Measurements from ENCODE around the gene NTRK2. TPM values are rescaled to one million over a fixed set of nuclear protein-coding genes. Genes with fewer than 3 reads are reported as not detected.

Gene NTRK2
- total RNA-seq = under 0.01 TPM

DNA sequence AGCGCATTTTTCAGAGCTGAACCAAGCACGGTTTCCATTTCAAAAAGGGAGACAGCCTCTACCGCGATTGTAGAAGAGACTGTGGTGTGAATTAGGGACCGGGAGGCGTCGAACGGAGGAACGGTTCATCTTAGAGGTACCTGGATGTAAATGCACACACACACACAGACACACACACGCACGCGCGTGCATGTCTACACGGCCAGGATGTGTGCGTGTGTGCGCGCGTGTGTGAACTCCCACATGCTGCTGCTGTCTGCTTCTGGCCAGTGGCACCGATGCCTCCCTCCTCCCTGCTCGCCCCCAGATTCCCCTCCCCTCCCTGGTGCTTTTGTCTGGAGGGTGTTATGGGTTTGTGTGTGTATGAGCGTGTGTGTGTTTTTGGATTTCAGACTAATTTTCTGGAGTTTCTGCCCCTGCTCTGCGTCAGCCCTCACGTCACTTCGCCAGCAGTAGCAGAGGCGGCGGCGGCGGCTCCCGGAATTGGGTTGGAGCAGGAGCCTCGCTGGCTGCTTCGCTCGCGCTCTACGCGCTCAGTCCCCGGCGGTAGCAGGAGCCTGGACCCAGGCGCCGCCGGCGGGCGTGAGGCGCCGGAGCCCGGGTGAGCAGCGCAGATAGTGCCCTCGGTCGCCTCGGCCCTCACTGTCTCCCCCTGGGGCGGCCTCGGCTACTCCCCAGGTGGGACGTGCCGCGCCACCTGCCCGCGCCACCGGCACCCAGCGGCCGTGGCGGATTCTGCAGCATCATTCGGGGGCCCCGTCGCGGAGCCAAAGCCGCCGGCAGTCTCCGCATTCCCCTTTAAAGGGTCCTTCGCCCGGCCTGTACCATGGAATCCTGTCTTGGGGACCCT is at the start of gene NTRK2:
Gene NTRK2 (plus strand): TSS at position 442 of the 850 bp plus-strand sequence. CDS start 1,020 bp downstream, outside the sequence.
- peak in 2 of 3 donors; percentile 17 to 27 for DNase-seq (ENCODE audit: low read depth in 2 of 3, low spot score in 2 of 3)

DNA sequence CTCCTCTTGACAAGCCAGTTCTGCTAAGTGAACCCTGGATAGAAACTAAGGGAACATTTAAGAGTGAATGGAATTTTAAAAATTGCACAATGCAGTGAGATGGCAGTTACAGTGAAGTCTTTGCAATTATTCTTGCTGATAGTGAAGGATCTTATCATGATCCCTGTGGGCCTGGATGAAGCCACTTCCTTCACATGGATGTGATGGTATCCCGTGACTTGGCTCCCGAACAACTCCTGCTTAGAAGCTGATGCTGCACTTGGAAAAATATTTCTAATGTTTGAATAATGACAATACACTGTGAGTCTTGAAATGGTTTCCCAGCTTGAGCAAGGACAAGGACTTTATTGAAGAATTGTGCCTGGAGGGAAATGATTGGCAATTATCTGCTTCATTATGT is 49.2 kb upstream of the NTRK2 start:
- DNase-seq (ENCODE audit: low read depth in 2 of 3, low spot score in 2 of 3) = no peak

- no peak for DNase-seq (ENCODE audit: low read depth in 2 of 3, low spot score in 2 of 3)
These were observed 47.7 kb upstream of the NTRK2 start for GRCh38 chr9:84621811-84622210.

- DNase-seq (ENCODE audit: low read depth in 2 of 3, low spot score in 2 of 3) = no peak
These were observed 46.5 kb upstream of the NTRK2 start for GRCh38 chr9:84622981-84623380.

- no peak for DNase-seq (ENCODE audit: low read depth in 2 of 3, low spot score in 2 of 3)
These were observed 33.1 kb upstream of the NTRK2 start for GRCh38 chr9:84636436-84636835.

DNA sequence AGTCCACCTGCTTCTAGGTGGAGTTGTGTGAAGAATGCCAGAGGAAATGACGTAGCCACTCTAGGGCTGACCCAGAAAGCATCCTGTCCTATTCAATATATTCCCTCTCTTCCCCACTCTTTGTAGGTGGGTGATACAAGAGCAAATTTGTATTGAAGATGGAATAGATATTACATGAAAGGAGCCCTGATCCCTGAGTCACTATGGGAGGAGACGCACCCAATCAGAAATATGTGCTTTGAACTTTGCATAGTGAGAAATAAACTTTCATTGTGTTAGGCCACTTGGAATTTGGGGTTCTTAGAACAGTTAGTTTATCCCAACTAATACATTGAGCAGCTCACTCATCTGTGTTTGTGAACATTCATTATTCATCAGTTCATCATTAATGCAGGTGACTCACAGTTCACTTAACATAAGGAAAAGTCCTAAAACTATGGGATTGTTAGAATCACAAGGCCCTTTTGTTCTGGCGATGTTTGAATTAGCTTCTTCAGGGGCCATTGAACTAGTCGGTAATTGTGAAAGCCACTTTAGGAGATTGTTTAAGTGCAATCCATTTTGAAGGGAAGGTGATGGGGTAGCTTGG is 26.9 kb upstream of the NTRK2 start:
- DNase-seq (ENCODE audit: low read depth in 2 of 3, low spot score in 2 of 3) = no peak

DNA sequence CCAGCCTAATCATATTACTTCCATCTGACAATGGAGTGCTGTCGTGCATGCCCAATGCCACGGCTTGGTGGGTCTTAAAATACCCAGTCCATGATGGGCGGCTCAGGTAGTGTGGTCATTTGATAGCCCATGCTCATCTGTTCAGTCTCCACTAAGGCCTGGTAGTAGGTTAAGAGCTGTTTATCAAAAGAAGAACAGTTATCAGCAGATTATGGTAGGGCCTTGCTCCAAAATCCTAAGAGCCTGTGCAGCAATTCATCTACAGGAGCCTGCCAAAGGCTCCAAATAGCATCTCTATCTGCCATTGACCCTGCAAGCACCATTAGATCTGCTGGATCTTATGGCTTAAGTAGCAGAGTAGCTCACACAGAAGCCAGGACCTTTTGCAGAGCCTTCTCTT is 21.8 kb upstream of the NTRK2 start:
- DNase-seq (ENCODE audit: low read depth in 2 of 3, low spot score in 2 of 3) = no peak

- no peak for DNase-seq (ENCODE audit: low read depth in 2 of 3, low spot score in 2 of 3)
These were observed 16.9 kb upstream of the NTRK2 start for GRCh38 chr9:84652496-84653120.

GRCh38 chr9:84655447-84655846 is 14.1 kb upstream of the NTRK2 start:
- no peak for DNase-seq (ENCODE audit: low read depth in 2 of 3, low spot score in 2 of 3)

- no peak for DNase-seq (ENCODE audit: low read depth in 2 of 3, low spot score in 2 of 3)
These were observed 10.2 kb upstream of the NTRK2 start for GRCh38 chr9:84659313-84659712.

- DNase-seq (ENCODE audit: low read depth in 2 of 3, low spot score in 2 of 3) = no peak
These were observed 9.8 kb upstream of the NTRK2 start for GRCh38 chr9:84659773-84660172.

- DNase-seq (ENCODE audit: low read depth in 2 of 3, low spot score in 2 of 3) = peak in 2 of 3 donors; percentile 23 to 26
These were observed 1.8 kb upstream of the NTRK2 start for GRCh38 chr9:84667571-84668195.

GRCh38 chr9:84668196-84669012 is 1.1 kb upstream of the NTRK2 start:
- DNase-seq (ENCODE audit: low read depth in 2 of 3, low spot score in 2 of 3) = peak in 2 of 3 donors; percentile 69 to 74

GRCh38 chr9:84669013-84669287 is 579 bp upstream of the NTRK2 start:
- DNase-seq (ENCODE audit: low read depth in 2 of 3, low spot score in 2 of 3) = no peak

- DNase-seq (ENCODE audit: low read depth in 2 of 3, low spot score in 2 of 3) = peak in 1 of 3 donors; percentile 4
These were observed 861 bp downstream of the NTRK2 start for GRCh38 chr9:84670138-84671041.

DNA sequence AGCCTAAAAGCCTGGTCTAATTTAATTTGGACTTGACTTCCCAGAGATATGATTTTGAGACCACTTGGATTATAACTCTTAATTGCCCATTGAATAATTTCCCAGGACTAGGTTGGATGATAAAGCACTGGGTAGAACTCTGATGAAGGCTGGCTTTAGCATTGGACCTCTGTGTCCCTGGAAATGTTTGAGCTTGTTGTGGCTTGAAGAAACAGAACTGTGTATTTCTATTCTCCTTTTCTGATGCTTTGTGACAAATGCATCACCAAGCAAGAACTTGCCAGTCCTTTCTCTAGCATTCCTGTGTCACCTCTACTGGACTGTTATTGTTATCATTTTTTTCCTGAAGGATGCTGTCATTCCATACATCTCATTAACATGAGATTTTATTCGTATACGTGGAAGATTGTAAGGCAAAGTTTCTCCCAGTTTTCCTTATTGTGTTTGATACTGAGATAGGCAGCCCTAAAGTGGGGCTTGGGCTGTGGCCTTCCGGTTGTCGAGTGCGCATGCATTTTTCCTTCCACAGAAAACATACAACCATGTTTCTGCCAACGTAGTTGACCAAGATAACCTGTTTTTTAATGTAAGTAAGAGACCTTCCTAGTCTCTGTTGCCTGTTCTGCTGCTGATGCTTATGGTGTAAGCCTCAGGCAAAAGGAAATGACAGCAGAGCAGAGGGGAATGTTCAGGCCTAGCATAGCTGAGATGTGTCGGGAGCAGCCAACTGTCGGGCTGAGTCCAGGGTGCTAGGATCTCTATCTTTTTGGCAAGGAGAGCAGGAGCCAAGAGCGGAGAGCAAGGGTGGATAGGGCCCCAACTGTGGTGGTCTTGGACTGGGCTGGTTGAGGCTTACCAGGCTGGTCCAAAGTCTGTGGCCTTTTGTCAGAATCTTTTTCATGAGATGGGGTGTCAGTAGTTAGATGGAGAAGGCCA is 2.3 kb downstream of the NTRK2 start:
- DNase-seq (ENCODE audit: low read depth in 2 of 3, low spot score in 2 of 3) = no peak

- no peak for DNase-seq (ENCODE audit: low read depth in 2 of 3, low spot score in 2 of 3)
These were observed 4.3 kb downstream of the NTRK2 start for GRCh38 chr9:84673806-84674205.

DNA sequence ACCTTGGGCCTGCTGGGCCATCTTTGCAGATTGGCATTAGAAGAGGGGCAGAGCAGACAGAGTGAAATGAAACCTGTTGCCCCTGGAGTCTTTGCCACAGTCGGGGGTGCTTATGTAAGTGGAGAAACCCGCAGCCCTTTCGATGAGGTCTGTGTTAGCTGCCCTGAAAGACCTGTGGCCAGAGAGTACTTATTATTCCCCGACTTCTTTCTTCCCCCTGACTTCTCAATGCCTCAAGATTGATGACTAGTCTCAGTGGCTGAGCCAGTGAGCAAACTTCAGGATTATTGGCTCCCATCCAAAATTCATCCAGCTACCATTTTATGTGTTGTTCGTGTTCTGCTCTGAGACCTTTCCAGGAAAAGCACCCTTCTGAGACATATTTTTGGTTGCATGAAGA is 7.6 kb downstream of the NTRK2 start:
- no peak for DNase-seq (ENCODE audit: low read depth in 2 of 3, low spot score in 2 of 3)

DNA sequence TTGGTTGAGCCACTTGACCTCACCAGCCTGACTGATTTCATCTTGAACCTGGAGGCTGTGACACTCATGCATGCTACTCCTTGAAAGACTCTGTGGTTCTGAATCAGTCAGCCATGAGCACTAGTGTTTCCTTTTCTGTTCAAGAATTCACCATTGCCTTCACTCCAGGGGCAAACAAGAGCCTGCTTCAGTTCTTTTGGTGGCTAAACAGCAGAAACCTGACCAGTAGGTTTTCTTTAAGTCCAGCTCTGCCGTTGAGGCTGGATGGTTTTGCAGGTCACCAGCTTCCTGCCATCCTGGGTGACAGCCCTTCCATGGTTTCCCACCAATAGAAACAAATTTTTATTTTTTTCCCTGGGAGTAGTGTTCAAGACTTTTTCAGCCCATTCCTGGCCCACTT is 10.0 kb downstream of the NTRK2 start:
- no peak for DNase-seq (ENCODE audit: low read depth in 2 of 3, low spot score in 2 of 3)

Measured in hematopoietic multipotent progenitor cell (in vitro differentiated cells).